ENCODE measurements around the gene CWC27. TPM values are rescaled to one million over a fixed set of nuclear protein-coding genes. Genes with fewer than 3 reads are reported as not detected.
A peak's percentile ranks its signal among the peaks of the same experiment; 100 is the strongest.

Gene CWC27
- total RNA-seq, 1 donor from 2014 or later, result 29.3 TPM

DNA sequence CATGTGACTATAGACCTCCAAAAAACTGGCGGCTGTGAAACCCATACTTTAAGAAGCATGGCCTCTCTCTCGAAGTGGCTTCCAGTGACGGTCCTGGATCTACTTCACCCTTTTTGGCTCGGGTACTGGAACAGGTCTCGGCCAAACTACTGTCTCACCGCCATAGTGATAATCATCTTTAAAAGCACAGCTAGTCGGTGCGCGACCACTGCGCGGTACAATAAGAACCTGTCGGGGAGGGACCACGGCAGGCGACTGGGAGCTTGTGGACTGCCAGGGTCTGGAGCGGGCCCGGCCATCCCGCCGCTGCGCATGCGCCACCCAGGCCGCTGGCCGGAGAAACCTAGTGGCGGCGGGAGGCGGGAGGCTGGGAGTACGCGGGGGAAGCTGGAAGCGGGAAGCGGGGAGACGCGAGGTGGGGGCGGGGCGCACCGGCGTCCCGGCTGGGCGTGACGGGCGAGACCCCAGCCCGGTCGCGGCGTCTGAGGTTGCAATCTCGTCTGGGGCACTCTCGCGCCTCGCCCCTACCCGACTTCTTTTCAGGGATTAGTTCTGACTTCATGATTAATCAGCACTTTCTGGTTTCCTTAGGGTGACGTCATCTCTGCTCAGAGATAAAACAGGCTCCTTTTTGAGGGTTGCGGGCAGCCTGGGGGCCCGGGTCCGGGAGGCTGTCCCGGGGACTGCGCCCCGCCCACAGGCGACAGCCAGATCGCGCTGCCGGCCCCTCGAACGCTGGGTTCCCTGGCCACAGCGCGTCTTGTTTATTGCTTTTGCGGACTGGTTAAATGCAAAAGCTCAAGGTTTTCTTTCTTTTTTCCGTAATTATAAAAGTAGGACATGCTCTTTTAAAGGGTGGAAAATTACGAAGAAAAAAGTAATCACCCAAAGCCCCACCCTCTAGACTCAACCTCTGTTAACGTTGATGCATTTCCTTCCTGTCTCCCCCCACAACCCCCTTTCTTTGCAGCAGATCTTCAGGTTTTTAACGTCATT is 266.8 kb downstream of the CWC27 start:
- Mint-ChIP-seq H3K27ac (ENCODE audit: unreplicated experiment) (peak overlapping the region; percentile 90), H3K9me3 (ENCODE audit: unreplicated experiment) (no peaks in the 10 kb centered on the region), H3K4me1 (ENCODE audit: unreplicated experiment) (peaks cover 26% of the 10 kb centered on the region), H3K36me3 (ENCODE audit: low read depth, unreplicated experiment) (peaks cover 3% of the 10 kb centered on the region), H3K27me3 (ENCODE audit: unreplicated experiment) (peaks cover 6% of the 10 kb centered on the region), H3K4me3 (ENCODE audit: unreplicated experiment) (peak overlapping the region; percentile 74)
- peak; percentile 96 for DNase-seq (ENCODE audit: low spot score)
- TF ChIP-seq, protein P1, sequence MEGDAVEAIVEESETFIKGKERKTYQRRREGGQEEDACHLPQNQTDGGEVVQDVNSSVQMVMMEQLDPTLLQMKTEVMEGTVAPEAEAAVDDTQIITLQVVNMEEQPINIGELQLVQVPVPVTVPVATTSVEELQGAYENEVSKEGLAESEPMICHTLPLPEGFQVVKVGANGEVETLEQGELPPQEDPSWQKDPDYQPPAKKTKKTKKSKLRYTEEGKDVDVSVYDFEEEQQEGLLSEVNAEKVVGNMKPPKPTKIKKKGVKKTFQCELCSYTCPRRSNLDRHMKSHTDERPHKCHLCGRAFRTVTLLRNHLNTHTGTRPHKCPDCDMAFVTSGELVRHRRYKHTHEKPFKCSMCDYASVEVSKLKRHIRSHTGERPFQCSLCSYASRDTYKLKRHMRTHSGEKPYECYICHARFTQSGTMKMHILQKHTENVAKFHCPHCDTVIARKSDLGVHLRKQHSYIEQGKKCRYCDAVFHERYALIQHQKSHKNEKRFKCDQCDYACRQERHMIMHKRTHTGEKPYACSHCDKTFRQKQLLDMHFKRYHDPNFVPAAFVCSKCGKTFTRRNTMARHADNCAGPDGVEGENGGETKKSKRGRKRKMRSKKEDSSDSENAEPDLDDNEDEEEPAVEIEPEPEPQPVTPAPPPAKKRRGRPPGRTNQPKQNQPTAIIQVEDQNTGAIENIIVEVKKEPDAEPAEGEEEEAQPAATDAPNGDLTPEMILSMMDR (IDR thresholded peaks at IDR 0.05; ENCODE audit: unreplicated experiment), result no peak

DNA sequence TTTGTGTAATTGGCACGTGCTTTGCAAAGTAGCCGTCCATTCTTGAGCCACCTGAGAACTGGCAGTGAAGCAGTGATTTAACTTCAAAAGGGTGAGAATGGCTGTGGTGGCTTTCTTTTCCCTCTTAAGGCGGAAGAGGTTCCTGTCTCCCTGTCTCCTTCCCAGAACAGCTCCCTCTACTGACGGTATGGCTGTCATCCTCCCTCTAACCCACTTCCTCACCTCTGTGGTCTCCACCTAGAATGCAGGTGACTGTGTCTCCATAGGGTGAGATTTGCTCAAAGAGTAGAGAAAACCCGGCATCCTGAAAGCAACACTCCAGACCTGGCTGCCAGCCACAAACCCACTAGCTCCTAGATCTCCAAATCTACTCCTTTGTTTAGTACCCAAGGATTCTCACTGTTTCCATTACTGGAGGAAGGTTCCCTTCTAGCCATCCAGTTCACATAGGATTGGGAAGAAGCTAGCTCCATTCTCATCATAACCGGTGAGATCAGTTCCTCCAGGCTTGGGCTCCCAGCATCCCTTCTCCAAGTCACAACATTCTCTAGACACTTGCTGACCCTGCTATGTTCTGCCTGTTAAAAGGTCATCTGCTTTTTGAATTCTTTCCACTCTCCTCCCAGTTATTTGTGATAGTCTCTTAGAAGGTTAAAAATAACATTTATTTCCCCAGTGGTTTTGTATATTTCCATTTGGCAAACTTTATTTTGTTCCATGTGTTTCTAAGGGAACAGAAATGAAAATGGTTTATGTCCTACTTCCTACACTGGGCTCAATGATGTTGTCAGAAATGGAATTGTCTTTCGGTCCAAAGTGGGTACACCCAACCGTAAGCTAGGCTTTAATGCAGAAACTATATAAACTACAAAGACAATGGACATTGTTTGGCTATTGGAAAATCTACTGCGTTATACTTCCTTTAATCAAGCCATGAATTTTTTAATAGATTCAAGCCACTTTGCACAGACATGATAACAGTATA is 269.4 kb downstream of the CWC27 start:
- H3K9me3 Mint-ChIP-seq (ENCODE audit: unreplicated experiment), result no peaks in the 10 kb centered on the region
- no peak overlapping the region for H3K27ac Mint-ChIP-seq (ENCODE audit: unreplicated experiment)
- H3K27me3 Mint-ChIP-seq (ENCODE audit: unreplicated experiment), result peaks cover 7% of the 10 kb centered on the region
- H3K36me3 Mint-ChIP-seq (ENCODE audit: low read depth, unreplicated experiment), result no peaks in the 10 kb centered on the region
- peaks cover 41% of the 10 kb centered on the region for H3K4me1 Mint-ChIP-seq (ENCODE audit: unreplicated experiment)
- DNase-seq (ENCODE audit: low spot score), result no peak
- TF ChIP-seq, protein P1 (IDR thresholded peaks at IDR 0.05; ENCODE audit: unreplicated experiment), result no peak
- no peak overlapping the region for H3K4me3 Mint-ChIP-seq (ENCODE audit: unreplicated experiment)

DNA sequence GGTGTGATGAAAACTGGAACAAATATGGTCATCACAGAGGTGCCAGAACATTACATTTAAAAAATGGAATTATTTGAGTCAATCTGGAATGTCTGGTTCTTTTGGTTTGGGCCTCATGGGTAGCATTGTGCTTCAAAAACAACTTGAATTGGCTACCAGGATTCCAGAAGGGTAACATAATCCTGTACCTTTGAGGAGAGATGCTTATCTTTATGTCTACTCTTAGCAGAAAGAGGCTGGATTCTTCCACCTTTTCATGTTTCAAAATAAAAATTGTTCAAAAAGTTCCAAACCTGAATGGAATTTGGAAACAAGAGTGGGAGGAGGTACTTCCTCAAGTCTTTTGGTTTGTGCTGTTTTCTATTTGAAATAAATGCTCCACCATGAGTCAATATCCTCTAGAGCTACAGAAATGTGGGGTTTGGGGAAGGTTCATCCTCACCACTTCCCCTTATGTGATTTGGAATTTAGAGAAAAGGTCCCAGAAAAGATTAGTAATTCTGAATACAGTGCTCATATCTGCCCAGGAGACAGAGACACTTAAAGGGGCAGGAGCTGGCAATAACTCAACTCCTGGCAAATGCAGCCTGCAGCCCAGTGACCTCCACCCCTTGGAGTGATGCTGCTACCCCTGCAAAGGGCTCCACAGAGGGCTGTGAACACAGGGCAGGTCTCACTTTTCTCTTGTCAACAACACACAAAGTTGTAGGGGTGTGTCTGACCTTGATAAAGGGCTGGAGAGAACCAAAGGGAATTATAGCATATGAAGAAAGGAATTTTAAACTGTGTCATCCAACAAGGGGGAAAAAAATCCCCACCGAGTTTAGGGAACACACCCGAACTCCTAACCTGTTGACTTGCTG is 272.8 kb downstream of the CWC27 start:
- no peak overlapping the region for H3K4me3 Mint-ChIP-seq (ENCODE audit: unreplicated experiment)
- H3K9me3 Mint-ChIP-seq (ENCODE audit: unreplicated experiment), result no peaks in the 10 kb centered on the region
- H3K4me1 Mint-ChIP-seq (ENCODE audit: unreplicated experiment), result peaks cover 22% of the 10 kb centered on the region
- H3K36me3 Mint-ChIP-seq (ENCODE audit: low read depth, unreplicated experiment), result no peaks in the 10 kb centered on the region
- no peak for DNase-seq (ENCODE audit: low spot score)
- TF ChIP-seq, protein P1 (IDR thresholded peaks at IDR 0.05; ENCODE audit: unreplicated experiment), result no peak
- H3K27me3 Mint-ChIP-seq (ENCODE audit: unreplicated experiment), result peaks cover 9% of the 10 kb centered on the region
- no peak overlapping the region for H3K27ac Mint-ChIP-seq (ENCODE audit: unreplicated experiment)

DNA sequence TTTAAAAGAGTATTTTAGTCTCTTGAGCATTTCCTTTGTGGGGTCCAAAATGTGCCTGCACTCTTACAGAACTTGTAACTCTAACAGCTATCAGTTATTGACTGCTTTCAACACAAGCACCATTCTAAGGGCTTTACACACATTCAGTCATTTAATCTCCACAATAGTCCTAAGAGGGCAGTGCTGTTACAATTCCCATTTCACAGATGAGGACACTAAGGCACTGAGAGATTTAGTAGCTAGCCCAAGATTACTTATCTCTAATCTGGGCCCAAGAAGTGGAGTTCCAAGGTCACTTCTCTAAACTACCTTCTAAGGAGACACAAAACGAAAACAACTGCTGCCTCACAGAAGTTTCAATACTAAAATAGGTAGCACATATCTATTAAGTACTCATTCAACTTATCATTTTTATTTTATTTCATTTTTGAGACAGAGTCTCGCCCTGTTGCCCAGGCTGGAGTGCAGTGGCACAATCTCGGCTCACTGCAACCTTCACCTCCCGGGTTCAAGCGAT is 275.2 kb downstream of the CWC27 start:
- DNase-seq (ENCODE audit: low spot score), result no peak
- peaks cover 17% of the 10 kb centered on the region for H3K4me1 Mint-ChIP-seq (ENCODE audit: unreplicated experiment)

More for the DNA sequence above, 275.2 kb downstream of the CWC27 start:
- TF ChIP-seq, protein P1 (IDR thresholded peaks at IDR 0.05; ENCODE audit: unreplicated experiment), result no peak
- no peak overlapping the region for H3K27ac Mint-ChIP-seq (ENCODE audit: unreplicated experiment)
- H3K27me3 Mint-ChIP-seq (ENCODE audit: unreplicated experiment), result peaks cover 8% of the 10 kb centered on the region
- H3K9me3 Mint-ChIP-seq (ENCODE audit: unreplicated experiment), result no peaks in the 10 kb centered on the region
- no peak overlapping the region for H3K4me3 Mint-ChIP-seq (ENCODE audit: unreplicated experiment)
- no peaks in the 10 kb centered on the region for H3K36me3 Mint-ChIP-seq (ENCODE audit: low read depth, unreplicated experiment)
